A673 (cell line): ENCODE measurements around the gene SIAH2. TPM values are rescaled to one million over a fixed set of nuclear protein-coding genes. Genes with fewer than 3 reads are reported as not detected.

Experiments used
- BruUV-seq: library from RNA; stranded (reverse); fragments of 400-500 nt; replicated peaks from 2 replicates; lab custom pipeline; 2021; lab: Mats Ljungman, UMichigan
- CTCF ChIA-PET: fragments of 300-600 bp; sonication (Branson Sonifier 250); formaldehyde crosslinking; loops from one replicate; lab custom pipeline; 2022; ENCODE audit warnings: antibody characterized with exemption; lab: Charles Lee
- POLR2A ChIA-PET: fragments of 300-600 bp; sonication (Branson Sonifier 250); formaldehyde crosslinking; loops from one replicate; lab custom pipeline; 2022; ENCODE audit warnings: antibody characterized with exemption; ENCODE audit not compliant: low non-redundant PET; lab: Charles Lee
- DNase-seq: peaks from one replicate; pipeline ENCODE4 v3.0.0-alpha.2; 2015; ENCODE audit warnings: low spot score
- H3K27ac ChIP-seq: fragments of 200-600 bp; sonication (generic); 2 replicates; pipeline ENCODE4 v1.5.1; 2016; ENCODE audit warnings: mixed run types, low read depth, mild to moderate bottlenecking, mixed read lengths, antibody characterized with exemption, low read length; ENCODE audit not compliant: poor library complexity, severe bottlenecking
- H3K27me3 ChIP-seq: fragments of 200-600 bp; sonication (generic); replicated peaks from 2 replicates; pipeline ENCODE4 v1.6.1; 2017; ENCODE audit warnings: mixed run types, low read depth, mild to moderate bottlenecking, mixed read lengths, antibody characterized with exemption, low read length; ENCODE audit not compliant: insufficient read depth, poor library complexity
- H3K36me3 ChIP-seq: fragments of 200-600 bp; sonication (generic); 2 replicates; pipeline ENCODE4 v1.6.1; 2016; ENCODE audit warnings: mixed run types, mild to moderate bottlenecking, mixed read lengths, antibody characterized with exemption, low read length; ENCODE audit not compliant: insufficient read depth, poor library complexity, severe bottlenecking
- H3K4me1 ChIP-seq: fragments of 200-600 bp; sonication (generic); 2 replicates; pipeline ENCODE4 v1.6.1; 2017; ENCODE audit warnings: mixed run types, mild to moderate bottlenecking, mixed read lengths, antibody characterized with exemption, low read length; ENCODE audit not compliant: insufficient read depth, poor library complexity, severe bottlenecking
- H3K4me3 ChIP-seq: fragments of 200-600 bp; sonication (generic); 2 replicates; pipeline ENCODE4 v1.5.1; 2016; ENCODE audit warnings: low read depth, mixed run types, mild to moderate bottlenecking, mixed read lengths, low read length; ENCODE audit not compliant: poor library complexity, severe bottlenecking
- H3K9me3 ChIP-seq: fragments of 200-600 bp; sonication (generic); 2 replicates; pipeline ENCODE4 v1.6.1; 2016; ENCODE audit warnings: mixed run types, low read depth, mild to moderate bottlenecking, mixed read lengths, antibody characterized with exemption, low read length; ENCODE audit not compliant: poor library complexity, severe bottlenecking
- EZH2 ChIP-seq: fragments of 200-600 bp; sonication (generic); IDR thresholded peaks from 2 replicates; pipeline ENCODE4 v1.6.1; 2017; ENCODE audit warnings: borderline replicate concordance, low read depth, mild to moderate bottlenecking, mixed read lengths, antibody characterized with exemption, low read length; ENCODE audit not compliant: poor library complexity, severe bottlenecking
- intact Hi-C: fragments of 100-400 bp; cut with micrococcal nuclease; formaldehyde crosslinking; loops from one replicate; pipeline ENCODE4 v1.10.0; 2022; ENCODE audit not compliant: unreplicated experiment
- total RNA-seq: library from RNA; stranded (reverse); gene quantifications from 2 replicates; pipeline ENCODE4 v1.2.3, GENCODE V29; 2021
- TF ChIP-seq, protein P1 (sequence below): fragments of 300-800, 200-600 bp; sonication (generic); conservative IDR thresholded peaks from 2 replicates; pipeline ENCODE4 v1.5.1; 2017; ENCODE audit warnings: low read depth, mild to moderate bottlenecking, antibody characterized with exemption, low read length, moderate library complexity, mixed read lengths

SIAH2 gene
- total RNA-seq, 1 experiment from 2014 or later = 26.8 TPM

DNA sequence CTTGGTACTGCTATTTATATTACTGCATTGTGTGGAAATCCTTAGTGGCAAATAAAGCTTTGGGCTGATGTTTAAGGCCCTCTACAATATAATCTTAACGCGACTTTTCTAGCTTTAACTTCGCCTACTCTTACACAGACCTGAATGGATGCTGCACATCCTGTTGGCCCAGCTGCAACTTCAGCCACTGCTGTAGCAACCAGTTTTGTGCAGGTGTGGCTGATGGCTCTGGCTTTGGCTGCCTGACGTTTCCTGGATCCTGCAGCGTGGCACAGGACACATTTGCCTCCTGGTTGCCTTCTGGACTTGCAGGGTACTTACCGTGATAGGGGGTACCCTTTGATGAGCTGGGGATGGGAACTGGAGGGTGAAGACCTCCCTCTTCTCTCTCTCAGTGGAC, 39.0 kb downstream of the SIAH2 start:
- BruUV-seq = no TSS peak
- no peaks in the 10 kb centered on the region for H3K9me3 ChIP-seq
- intact Hi-C loops = loop anchor here (5.0 kb wide), 1 partner anchor 38 kb away; the partner anchor contains the start of gene SIAH2
- H3K27me3 ChIP-seq = no peaks in the 10 kb centered on the region
- no peak overlapping the region for H3K27ac ChIP-seq
- DNase-seq = no peak
- TF ChIP-seq, protein P1, sequence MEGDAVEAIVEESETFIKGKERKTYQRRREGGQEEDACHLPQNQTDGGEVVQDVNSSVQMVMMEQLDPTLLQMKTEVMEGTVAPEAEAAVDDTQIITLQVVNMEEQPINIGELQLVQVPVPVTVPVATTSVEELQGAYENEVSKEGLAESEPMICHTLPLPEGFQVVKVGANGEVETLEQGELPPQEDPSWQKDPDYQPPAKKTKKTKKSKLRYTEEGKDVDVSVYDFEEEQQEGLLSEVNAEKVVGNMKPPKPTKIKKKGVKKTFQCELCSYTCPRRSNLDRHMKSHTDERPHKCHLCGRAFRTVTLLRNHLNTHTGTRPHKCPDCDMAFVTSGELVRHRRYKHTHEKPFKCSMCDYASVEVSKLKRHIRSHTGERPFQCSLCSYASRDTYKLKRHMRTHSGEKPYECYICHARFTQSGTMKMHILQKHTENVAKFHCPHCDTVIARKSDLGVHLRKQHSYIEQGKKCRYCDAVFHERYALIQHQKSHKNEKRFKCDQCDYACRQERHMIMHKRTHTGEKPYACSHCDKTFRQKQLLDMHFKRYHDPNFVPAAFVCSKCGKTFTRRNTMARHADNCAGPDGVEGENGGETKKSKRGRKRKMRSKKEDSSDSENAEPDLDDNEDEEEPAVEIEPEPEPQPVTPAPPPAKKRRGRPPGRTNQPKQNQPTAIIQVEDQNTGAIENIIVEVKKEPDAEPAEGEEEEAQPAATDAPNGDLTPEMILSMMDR = no peak
- TF ChIP-seq EZH2 = no peak
- POLR2A ChIA-PET = no interaction called here
- peaks cover 21% of the 10 kb centered on the region for H3K4me1 ChIP-seq
- H3K4me3 ChIP-seq = no peak overlapping the region
- H3K36me3 ChIP-seq = no peaks in the 10 kb centered on the region
- CTCF ChIA-PET = no interaction called here

DNA sequence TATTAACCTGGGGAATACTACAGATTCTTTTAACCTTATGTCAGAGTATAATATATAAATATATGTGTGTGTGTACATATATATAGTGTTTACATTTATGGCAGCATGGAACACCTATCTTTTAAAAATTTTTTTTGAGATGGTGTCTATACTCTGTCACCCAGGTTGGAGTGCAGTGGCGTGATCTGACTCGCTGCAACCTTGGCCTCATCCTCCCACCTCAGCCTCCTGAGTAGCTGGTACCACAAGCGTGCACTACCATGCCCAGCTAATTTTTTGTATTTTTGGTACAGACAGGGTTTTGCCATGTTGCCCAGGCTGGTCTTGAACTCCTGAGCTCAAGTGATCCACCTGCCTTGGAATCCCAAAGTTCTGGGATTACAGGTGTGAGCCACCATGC, 40.7 kb downstream of the SIAH2 start:
- no peak for DNase-seq
- BruUV-seq = no TSS peak
- CTCF ChIA-PET = interaction anchor here (0.6 to 1.5 kb wide), 4 partner anchors 41 to 143 kb away, joined by 3 to 5 read pairs (median 4); partner anchors contain the start of gene SIAH2
- Histone ChIP-seq H3K27ac (no peak overlapping the region), H3K9me3 (no peaks in the 10 kb centered on the region), H3K36me3 (no peaks in the 10 kb centered on the region), H3K4me1 (peaks cover 11% of the 10 kb centered on the region), H3K27me3 (no peaks in the 10 kb centered on the region), H3K4me3 (no peak overlapping the region)
- POLR2A ChIA-PET = no interaction called here
- TF ChIP-seq EZH2 = no peak
- TF ChIP-seq, protein P1 = no peak
- intact Hi-C loops = loop anchor here (5.0 kb wide), 1 partner anchor 40 kb away; the partner anchor contains the start of gene SIAH2

DNA sequence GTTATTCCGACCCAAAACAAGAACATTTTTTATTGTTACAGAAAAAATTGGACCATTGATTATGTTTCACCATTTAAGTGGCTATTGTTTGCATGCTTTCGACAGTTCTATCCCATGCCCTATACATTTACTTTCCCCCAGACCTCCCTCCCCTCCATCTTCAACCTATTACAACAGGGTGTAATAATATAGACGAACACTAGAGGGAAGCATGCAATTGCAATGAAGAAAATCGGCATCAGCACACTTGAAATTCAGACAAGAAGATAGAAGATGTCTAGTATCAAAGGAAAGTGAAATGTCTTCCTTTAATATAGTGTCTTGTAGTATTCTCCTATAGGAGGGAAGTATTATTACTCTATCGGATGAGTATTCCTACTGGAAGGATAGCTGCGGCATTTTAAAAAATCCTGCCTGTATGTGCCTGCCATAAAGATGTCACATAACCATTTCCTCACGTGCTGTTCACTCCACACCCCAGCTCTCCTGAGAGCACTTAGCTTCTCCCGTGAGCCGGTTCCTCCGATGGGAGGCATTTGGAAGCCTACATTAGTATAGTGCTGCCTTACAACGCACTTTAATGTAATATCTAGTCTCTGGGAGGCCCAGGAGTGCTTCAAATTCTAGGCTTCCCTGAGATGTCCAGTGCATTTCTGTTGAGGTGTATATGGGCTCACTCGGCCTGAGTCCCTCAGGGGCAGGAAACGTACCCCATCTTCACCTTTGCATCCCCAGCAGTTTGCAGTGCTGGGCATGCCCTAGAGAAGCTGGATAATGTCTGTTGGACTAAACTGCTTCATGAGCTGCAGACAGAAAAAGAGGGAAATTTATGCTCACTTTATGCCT, 41.5 kb downstream of the SIAH2 start:
- no peak overlapping the region for H3K27ac ChIP-seq
- H3K4me3 ChIP-seq = no peak overlapping the region
- no TSS peak for BruUV-seq
- no peaks in the 10 kb centered on the region for H3K27me3 ChIP-seq
- TF ChIP-seq, protein P1 = peak; percentile 82
- TF ChIP-seq EZH2 = no peak
- ChIA-PET CTCF (interaction anchor here (0.6 to 1.5 kb wide), 4 partner anchors 42 to 955 kb away, joined by 3 to 5 read pairs (median 3); partner anchors contain the start of gene SIAH2), POLR2A (no interaction called here)
- no peaks in the 10 kb centered on the region for H3K36me3 ChIP-seq
- intact Hi-C loops = loop anchor here (1.0 to 5.0 kb wide), 3 partner anchors 41 to 425 kb away; partner anchors contain the start of gene SIAH2
- peak; percentile 84 for DNase-seq
- H3K4me1 ChIP-seq = peaks cover 11% of the 10 kb centered on the region
- no peaks in the 10 kb centered on the region for H3K9me3 ChIP-seq
